CD1c-positive myeloid dendritic cell (primary cell): ENCODE results near the gene RDM1.
"Not testable (repeated sequence)": the region's sequence is repeated elsewhere in the genome, so short reads cannot be mapped to it uniquely, and the experiment has no call there.

ENCODE experiments used
- DNase-seq: peaks from one replicate; pipeline ENCODE4 v3.0.0-alpha.2; 2016; ENCODE audit errors: extremely low spot score

Gene RDM1

DNA sequence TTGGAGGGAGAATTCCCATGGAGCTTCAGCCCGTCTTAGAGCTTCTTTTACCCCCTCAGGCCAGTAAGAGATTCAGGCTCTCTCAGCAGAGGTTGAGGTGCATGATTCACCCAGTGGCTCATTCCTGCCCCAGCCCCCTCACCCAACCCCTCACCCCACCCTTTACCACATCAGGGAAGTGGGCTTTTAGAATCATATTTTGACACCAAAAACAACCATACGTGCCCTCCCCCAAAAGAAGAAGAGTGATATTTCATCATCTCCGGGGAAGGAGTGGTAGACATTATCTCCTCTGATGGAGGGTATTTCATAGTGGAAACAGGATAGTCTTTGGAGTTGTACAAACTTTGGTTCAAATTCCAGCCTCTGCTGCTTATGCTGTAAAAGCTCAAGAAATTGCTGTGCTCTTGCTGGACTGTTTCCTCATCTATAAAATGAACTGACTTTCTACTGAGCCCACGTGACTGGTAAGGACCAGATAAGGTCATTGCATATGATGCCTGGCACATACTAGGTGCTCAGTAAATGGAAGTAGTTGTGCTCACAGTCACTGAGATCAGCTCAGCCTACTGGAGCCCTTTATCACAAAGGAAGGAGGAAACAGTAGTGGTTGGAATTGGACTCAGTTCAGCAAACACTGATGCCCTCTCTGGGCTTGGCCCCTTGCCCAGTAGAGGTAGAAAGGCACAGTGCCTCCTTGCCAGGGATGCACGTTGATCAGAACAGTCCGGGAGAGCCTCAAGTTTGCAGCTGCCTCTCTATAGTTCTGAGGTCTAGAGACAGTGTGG, 32.1 kb downstream of the RDM1 start:
- peak; percentile 52 for DNase-seq

DNA sequence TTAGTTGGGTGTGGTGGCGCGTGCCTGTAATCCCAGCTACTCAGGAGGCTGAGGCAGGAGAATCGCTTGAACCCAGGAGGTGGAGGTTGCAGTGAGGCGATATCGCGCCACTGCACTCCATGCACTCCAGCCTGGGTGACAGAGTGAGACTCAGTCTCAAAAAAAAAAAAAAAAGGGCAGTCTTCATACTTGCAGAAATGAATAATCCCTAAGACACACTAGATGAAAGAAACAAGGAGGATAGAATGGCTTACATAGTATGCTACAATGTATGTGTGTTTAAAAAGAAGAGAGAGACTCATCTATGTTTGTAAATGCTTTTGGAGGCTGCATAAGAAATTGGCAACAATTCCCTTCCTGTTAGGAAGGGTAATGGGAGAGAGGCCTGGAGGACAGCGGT, 32.8 kb downstream of the RDM1 start:
- DNase-seq, result not testable (repeated sequence)

DNA sequence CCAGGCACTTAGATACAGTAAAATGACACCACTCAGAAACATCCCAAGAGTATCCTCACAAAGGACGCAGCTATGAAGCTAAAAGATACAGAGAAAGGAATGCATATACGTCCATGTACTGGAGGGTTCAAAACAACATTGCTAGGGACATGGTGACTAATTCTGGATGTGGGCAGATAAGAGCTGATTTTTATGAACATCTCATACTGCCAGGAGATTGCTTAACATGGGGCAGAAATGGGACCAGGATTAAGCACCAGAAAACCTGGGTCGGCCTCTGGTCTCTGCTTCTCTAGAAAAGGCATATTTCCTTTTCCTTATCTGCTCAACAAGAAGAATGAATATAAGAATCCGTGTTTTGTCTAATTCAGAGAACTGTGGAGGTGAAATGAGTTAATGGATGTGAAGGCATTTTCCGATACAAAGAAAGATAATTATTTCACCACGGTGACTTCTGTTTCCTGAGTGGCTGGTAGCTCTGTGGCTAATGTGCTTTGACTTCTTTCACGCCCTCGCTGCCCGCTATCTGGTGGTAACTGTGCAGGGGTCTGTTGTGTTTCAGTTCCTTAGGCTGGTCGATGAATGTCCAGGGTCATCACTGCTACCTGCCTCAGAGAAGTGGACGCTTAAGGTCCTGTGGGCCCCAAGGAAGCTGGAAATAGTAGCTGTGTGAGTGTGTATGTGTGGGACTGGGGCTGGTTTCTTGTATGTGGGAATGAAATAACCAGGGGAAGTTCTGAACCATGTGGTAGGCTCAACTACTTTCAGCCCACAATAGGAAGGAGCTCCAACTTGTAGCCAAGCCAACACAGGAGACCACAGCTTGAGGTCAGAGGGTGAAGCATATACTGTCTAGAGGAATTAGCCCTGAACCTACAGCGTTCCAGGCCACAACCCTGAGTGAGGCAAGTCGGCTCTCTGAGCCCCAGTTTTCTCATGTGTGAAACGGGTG, 34.7 kb downstream of the RDM1 start:
- DNase-seq, result peak; percentile 74

DNA sequence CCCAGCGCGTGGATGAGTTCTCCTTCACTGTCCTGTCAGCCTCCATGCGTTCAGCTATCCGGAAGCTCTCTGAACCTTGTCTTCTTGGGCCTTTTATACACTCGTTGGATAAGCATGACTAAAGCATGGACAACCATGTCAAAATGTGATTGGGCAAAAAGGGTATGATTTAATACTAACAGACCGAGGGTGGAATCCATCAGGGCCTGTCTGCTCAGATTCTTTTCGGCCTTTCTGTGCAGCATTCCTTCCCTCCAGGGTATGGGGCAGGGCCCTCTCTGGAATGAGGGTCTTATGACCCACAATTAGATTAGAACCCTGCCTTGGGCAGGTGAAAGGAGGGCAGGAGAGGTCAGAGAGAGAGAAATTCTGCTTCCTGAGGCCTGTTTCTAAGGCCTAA, 36.4 kb downstream of the RDM1 start:
- no peak for DNase-seq

DNA sequence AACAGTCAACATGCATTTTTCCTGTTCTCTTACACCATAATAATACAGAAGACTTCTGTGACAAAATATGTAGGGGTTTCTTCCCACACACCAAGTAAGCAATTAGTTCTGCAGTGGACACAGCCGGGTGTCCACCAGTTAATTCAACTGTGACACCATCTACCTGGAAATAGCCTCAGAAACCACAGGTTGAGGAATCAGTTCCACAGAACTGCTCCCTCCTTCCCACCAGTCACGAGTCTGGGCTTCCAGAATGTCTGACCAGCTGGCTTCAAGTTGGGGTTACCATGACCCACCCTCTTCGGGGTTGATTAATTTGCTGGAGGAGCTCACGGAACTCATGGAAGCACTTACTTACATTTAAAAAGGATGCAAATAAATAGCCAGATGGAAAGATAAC, 36.8 kb downstream of the RDM1 start:
- DNase-seq, result peak; percentile 46

DNA sequence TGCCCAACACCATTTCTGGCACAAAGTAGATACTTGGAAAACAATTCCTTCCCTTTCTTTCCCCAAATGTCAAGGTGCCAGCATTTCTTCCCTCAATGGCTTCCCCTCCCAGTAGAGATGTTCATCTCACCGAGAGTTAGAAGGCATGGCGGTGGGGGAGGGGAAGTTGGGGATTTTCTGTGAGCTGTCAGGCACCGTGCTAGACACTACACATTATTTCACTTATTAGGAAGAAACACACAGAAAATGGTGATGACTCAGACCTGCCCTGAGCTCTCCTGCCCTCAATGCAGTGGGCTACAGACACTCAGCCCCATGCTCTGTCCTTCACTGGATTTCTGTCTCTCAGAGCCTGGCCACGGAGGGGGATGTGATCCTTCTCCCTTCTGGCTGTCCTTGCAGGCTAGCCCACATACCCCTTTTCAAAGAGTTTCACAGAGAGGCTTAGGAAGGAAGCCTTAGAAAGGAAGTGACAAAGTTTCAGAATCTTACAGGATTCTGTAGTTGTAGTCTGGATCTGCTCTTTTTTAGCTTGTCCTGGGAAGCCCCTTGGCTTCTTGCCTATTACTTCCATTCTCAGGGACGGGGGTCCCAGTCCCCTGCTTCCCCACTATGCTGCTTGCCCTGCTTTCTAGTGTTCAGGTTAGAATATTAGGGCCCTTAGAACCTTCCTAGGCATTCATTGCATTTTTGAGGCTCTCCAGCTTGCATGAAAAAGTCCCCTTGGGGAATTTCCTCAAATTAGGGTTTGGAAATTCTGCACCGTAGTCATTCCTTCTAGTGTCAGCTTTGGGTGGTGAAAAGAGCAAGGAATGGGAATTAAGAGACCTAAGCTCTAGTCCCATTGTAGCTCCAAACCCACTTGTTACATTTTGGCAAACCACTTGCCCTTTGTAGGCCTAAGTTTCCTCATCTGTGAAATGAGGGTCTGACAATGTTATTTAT, 38.2 kb downstream of the RDM1 start:
- peak; percentile 77 for DNase-seq

DNA sequence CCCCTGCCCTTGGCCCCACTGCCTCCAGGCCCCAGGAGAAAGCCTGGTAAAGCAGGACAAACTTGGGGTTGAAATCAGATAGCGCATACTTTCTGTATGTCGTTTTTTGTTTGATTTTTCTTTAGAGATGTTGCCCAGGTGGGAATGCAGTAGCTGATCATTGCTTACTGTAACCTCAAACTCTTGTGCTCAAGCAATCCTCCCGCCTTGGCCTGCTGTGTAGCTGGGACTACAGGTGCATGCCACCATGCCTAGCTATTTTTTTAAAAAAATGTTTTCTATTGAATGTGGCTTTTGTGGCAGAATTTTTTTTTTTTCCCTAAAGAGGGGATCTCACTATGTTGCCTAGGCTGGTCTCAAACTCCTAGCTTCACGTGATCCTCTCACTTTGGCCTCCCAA, 39.3 kb downstream of the RDM1 start:
- no peak for DNase-seq

DNA sequence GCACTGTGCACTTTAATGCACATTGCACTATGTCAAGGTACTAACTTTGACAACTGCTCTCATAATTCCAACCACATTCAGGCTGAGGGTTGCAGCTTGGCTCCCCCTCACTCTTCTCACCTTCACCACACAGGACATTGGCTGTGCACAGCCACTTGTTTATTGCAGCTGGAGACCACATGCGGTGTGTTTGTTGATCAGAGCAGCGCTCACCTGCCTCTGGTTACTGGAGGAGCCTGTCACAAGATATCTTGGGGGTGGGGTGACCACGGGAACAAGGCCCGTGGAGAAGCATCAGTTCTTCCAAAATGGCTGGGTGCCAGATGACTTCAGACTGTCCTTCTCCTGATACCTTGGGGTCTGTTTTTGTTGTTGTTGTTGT, 39.8 kb downstream of the RDM1 start:
- DNase-seq, result no peak

DNA sequence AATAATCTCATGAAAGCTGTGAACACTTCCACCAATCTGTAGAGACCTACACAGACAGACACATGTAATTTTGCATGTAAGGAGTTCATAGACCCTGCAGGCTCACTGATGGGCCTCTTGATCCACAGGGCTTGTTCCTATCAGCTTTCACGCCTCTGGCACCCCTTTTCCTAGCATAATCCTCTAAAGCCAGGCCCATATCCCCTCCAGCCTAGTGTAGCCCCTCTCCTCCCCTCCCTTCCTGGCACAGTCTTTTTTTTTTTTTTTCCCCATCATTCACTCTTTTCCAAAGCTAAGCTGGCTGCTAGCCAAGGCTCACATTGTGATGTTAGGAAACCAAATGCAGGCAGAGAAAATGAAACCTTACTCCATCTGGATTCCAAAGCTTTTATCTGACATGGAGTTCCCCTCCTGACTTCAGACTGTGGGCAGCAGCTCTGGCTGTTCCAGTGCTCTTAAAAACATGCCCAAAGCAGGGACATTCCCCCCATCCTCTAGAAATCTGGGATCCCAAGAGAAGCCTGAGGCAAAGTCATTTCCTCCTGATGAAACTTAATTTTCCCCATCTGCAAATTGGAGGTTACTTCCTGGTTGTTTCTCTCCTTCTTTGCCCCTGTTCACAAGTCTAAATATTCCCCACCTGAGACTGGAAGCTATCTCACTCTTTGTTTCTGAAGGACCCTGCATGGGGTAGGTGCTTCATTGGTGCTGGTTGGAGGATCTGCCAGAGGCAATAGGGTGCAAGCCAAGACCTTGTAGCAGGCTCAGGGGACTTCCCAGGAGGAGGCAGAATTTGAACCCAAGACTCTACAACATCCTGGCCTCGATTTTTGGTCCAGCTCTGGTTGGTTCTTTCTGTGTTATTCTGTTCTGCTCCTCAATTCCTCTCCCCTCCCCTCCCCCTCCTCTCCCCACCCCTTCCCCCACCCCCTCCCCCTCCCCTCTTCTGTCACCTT, 40.5 kb downstream of the RDM1 start:
- DNase-seq, result no peak

DNA sequence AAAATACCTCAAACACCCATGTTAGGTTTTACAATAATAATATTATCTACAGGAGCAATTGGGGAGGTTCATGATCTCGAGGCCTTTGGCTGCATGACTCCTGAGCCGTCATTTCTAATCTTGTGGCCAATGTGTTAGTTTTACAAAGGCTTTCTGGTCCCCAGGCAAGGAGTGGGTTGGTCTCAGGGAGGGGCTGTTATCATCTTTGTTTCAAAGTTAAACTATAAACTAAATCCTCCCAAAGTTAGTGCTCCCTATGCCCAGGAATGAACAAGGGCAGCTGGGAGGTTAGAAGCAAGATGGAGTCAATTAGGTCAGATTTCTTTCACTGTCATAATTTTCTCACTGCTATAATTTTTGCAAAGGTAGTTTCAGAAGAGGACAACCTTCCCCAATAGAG, 41.3 kb downstream of the RDM1 start:
- no peak for DNase-seq

DNA sequence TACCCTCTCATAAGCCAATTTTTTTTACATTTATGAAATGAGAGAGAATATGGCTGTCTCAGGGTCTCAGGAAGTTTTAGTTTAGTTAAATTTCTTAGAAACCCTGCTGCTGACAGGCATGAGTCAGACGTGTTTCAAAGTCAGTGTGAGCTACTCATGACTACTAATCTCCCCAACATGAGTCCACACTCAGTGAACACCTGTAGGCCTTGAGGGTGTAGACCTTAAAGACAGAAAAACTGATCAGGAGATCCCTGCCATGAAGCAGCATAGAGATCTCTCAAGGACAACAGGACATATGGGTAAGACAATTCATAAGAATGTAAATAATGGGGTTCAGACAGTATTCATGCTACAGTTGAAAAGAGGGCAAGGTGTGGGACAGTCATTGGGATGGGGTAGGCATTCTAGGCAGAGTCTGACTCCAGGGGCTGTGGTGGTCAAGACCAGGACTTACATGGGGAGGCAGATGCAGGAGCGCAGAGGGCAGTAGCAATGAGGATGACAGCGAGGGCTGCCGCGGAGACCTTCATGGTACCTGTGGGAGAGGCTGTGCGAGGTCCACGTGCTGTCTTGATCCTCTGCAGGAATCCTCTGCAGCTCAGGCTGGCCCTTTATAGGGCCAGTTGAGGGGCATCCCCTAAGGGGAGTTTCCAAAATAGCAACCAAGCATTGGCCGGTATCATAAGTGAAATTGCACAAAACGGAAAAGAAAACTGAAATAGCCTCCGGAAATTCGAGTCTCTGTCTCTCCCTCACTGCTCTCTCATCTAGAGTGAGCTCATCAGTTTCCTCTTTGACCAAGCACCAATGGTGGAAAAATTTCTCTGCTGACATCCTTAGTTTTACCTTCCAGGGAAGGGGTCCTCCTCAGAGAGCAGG, 50.6 kb downstream of the RDM1 start, which contains the start of gene CCL5:
Gene CCL5, minus strand, starts transcription at position 588 of the 882 bp plus-strand sequence.
- peak; percentile 57 for DNase-seq

DNA sequence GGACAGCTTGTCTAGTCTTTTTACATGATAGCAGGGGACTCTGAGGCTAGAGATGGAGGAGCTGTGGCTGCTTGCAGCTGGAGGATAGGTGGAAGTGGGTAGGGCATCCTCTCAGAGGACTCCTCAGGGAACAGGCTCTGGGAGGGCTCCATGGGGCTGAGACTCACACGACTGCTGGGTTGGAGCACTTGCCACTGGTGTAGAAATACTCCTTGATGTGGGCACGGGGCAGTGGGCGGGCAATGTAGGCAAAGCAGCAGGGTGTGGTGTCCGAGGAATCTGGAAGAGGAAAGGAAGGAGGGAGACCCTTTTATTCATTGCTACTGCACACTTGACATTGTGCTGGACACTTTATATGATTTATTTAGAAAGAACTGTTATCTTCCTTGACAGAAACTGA, 52.2 kb downstream of the RDM1 start:
- no peak for DNase-seq

DNA sequence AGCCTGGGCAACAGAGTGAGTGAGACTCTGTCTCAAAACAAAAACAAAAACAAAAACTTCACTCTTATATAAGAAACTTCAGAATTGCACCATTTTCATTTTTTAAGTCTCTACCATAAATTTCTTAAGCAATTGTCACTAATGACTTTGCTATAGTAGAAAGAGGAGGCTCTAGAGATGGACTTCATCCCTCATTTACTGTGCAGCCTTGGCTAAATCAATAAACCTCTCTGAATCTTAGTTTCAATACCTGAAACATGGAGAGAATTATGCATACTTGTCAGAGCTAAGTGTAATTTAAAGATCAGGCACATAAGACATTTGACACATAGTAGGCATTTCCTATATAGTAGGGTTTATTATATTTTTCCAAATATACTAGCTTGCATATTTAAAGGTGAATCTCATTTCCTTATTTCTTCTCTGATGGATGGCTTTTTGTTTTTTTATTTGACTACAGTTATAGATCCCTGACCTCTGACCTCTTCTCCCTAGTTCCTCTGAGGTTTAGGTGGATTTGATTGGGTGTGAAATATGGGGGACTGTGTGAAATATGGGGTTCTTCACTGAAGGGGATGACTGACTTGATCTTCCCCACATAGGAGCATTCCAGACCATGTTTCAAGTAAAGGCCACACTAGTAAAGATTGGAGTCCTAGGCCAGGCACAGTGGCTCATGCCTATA, 53.1 kb downstream of the RDM1 start:
- no peak for DNase-seq

DNA sequence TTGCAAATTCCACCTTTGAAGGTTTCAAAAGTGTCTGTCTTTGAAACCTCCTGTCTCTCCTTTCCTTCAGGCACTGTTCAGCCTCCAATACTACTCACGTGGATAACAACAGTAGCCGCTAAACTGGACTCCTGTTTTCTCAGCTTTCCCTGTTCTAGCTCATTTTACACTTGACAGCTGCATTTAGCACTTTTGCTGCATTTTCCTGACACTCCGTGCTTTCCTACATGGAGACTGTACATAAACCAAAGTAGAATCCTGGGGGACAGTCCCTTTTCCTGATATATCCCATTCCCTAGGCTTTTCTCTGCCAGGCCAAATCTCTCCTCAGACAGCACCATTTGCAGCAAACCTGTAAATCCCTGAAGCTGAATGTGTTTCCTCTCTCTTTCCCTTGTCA, 54.0 kb downstream of the RDM1 start:
- DNase-seq, result no peak

DNA sequence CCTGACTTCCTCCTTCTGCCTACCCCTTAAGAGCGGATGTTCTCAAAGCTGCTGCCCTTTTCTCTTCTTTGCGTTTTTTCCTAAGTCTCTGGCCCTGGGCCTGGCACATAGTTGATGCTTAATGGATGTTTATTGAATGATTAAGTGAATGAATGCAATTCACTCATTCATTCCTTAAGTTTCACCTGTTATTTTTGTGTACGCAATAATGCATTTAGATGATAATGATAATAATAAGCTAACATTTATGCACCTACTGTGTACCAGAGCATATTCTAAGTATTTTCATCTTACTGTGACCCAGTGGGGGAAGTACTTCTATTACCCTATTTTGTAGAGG, 54.8 kb downstream of the RDM1 start:
- no peak for DNase-seq

DNA sequence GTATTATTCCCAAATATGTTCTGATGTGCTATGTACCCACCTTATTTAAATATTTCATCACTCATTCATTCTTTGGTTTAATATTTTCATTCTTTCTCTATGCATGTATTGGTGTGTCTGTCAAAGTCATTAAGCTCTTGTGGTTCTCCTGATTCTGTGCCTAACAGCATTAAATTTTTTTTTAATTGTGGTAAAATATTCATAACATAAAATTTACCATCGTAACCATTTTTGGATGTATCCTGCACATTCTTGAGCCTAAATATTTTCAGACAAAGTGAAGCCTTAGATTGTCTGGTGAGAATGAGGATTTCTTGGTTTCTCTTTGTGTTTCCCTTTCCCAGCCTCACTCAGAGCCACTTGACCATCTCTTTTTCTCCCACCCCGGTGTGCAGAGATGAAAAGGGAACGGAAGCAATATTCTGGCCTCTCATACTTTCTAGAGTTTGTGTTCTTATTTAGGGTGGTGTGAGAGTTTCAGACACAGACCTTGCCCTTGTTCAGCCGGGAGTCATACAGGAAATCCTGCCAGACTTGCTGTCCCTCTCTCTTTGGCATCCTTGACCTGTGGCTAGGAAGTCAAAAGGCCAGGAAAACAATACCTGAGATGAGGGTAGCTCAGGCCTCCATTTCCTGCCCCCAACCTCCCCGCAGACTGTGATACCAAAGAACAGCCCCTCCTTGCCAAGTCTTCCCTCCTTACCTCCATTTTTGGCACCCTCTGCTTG, 55.3 kb downstream of the RDM1 start:
- no peak for DNase-seq

DNA sequence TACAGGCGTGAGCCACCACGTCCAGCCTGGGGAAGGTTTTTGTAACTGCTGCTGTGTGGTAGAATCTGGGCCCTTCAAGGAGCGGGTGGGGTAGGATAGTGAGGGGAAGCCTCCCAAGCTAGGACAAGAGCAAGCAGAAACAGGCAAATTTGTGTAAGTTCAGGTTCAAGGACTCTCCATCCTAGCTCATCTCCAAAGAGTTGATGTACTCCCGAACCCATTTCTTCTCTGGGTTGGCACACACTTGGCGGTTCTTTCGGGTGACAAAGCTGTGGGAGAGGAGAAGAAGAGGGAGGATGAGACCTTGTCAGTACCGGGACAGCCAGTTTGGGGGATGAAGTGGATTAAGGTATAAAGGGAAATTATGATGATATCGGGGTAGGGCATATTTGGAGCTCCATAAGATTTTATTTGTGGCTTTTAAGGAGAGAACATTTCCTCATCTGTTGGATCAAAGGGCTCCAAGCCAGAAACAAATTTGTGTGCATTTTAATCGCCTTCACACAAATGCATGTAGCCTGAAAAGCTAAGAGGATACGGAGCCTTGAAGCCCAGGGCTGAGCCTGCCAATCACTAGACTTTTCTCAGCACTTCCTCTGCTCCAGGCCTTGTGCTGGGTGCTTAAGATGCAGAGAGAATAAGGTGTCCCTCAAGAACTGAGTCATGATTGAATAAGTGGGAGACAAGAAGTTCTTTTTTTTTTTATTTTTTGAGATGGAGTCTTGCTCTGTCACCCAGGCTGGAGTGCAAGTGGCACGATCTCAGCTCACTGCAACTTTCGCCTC, 58.2 kb downstream of the RDM1 start:
- no peak for DNase-seq
